T1000 (cell line): ENCODE data around the gene PXDN.

ENCODE experiments used
- DNase-seq: peaks from one replicate; lab custom pipeline; 2025; ENCODE audit warnings: mixed read lengths; lab: John Stamatoyannopoulos, UW

PXDN gene

DNA sequence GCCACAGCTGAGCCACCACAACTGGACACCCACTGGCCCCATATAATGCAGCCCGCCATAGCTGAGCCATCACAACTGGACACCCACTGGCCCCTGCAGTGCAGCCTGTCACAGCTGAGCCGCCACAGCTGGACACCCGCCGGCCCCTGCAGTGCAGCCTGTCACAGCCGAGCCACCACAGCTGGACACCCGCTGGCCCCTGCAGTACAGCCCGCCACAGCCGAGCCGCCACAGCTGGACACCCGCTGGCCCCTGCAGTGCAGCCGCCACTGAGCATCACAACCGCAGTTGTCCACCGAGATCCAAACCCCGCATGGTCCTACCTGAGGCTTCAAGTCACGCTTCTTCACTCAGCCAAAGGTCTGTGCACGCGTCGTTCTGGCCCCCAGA lies 134.2 kb downstream of the PXDN start:
- DNase-seq: no peak

DNA sequence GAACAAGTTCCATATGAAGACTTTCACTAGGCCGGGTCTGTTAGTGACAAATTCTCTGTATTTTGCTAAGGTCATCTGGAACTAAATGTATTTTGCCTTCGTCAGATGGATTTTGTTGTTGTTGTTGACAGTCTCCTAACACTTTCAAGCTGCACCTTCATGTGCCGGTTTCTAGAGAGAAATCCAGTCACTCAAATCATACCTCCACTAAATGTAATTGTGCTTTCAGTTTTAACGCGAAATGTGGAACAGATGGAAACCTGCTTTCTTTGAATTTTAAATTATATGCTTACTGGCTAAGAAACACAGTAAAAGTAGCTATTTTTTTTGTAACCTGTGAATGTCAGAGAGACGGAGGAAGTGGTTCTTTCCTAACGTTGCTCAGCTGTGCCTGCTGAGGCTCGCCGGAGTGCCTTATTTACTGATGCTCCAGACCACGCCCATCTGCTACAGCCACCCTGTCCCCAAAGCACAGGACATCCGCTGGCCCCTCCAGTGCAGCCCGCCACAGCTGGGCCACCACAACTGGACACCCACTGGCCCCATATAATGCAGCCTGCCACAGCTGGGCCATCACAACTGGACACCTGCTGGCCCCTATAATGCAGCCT lies 134.7 kb downstream of the PXDN start:
- DNase-seq: no peak

DNA sequence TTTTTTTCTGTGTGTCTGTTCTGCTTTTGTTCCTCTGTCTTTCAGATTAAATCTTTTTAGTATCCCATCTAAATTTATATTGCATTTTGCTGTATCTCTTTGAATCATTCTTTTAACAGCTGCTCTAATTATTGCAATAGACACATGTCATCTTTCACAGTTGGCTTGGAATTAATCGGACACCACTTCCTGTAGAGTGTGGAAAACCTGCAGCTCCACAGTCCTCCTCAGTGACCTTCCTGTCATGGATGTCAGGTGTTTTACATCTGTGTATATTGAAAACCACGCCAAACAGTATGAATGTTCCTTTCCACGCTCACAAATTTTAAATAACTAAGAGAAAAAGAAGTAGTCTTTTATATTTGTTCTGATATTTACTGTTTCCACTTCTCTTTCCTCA lies 135.3 kb downstream of the PXDN start:
- DNase-seq: no peak

GRCh38 chr2:1607971-1608688 lies 136.2 kb downstream of the PXDN start:
- DNase-seq: no peak

DNA sequence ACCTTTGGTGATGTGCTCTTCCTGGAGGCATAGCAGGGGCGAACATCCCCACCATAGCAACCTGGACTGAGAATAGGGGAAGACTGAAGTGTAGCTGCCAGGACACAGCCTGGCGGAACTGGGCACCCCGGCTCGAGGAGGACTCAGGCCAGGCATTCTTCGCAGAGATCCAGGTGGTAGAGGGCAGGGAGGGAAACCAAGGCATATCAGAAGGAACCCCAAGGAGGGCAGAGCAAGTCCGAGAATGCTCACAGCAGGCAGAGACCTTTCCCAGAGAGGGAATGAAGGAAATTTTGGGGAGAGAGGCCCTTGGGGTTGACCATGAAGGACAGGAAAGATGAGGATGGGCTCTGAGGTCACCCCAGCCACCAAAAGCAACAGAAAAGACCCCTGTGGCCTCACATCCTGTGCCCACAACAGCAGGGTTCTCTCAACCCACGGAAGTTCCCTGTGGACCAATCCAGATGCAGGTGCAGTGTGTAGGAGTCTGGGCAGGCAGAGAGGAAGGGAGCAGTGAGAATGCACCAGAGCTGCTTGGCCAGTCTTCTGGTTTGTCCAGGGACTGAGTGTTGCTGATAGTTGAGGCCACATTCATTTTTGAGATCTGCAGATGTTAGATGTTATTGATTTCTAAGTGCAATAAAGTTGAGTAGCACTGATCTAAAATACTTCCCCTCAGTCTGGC lies 136.9 kb downstream of the PXDN start:
- DNase-seq: no peak

- DNase-seq: no peak
Observed at GRCh38 chr2:1606421-1607235, 137.7 kb downstream of the PXDN start.

GRCh38 chr2:1606046-1606400 lies 138.3 kb downstream of the PXDN start:
- DNase-seq: no peak

DNA sequence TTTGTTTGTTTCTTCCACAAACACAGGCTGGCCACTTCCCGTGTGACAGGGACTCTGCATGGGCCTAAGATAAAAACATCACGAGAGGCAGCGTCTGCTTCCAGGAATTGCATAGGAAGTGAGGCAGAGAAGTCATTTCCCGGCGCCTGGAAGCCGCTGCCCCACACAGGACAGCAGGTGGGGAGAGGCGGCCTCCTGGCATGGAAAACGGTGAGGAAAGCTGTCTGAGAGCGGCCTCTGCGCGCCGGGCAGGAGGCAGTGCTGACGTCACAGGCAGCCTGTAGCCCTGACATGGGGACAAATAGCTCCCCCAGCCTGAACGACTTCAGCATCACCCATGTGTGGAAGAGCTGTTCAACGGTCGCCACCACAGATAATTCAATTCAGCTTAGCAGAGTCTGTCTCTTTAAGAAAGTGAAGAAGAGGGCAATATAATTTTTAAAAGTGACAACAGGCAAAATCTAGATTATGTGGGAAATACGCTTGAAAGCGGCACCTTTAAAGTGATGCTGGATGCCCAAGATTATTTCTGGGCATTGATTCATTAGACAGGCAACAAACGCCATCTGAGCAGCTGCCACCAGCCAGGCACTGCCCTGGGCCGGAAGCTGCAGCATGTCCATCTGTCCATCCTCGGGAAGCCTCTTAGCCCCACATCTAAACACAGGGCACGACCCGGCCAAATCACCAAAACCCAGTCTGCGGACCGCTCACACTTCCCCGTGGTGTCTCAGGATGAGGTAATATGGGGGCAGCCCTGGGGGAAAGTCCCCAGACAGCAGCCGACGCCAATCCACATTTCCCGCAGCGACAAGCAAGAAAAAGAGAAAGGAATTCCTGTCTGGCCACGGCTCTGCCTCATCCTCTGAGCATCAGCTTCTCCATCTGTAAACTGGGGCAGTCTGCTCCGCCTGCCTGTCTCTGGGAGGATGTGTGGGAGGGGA lies 138.9 kb downstream of the PXDN start:
- no peak for DNase-seq

DNA sequence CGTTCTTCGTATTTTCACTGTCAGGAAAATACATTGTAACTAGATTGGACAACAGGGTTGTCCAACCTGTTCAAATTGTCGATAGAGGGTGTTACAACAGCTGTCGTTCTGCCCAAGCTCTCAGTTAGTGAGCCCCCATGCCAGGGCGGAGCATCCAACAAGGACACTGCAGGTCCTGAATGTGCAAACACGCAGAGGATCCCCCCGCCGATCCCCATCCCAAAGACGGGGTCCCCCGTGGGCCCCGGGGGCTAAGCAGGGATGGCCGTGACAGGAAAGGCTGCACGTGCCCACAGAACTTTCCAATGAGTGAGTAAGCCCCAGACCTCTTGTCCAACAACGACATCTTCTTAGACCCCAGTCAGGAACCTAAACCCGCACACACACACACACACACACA lies 140.8 kb downstream of the PXDN start:
- no peak for DNase-seq

DNA sequence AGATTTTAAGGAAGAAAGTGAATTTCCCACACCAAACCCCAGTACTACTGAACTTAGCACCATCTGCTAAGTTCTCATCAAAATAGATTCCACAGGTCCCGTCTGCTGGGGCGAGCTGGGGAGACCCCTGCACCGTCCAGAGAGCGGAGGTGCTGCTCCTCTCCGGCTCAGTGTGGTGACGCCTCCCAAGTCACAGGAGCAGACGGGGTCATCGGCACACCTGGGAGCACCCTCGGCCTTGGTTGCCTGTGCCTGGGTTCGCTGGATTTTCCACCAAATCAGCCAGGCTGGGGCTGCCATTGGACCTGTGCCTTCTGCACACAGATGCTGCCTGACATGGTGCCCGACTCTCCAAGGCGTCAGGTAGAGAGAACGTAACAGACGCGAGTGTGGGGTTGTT lies 141.3 kb downstream of the PXDN start:
- no peak for DNase-seq

- no peak for DNase-seq
Observed at GRCh38 chr2:1602278-1603010, 141.9 kb downstream of the PXDN start.

DNA sequence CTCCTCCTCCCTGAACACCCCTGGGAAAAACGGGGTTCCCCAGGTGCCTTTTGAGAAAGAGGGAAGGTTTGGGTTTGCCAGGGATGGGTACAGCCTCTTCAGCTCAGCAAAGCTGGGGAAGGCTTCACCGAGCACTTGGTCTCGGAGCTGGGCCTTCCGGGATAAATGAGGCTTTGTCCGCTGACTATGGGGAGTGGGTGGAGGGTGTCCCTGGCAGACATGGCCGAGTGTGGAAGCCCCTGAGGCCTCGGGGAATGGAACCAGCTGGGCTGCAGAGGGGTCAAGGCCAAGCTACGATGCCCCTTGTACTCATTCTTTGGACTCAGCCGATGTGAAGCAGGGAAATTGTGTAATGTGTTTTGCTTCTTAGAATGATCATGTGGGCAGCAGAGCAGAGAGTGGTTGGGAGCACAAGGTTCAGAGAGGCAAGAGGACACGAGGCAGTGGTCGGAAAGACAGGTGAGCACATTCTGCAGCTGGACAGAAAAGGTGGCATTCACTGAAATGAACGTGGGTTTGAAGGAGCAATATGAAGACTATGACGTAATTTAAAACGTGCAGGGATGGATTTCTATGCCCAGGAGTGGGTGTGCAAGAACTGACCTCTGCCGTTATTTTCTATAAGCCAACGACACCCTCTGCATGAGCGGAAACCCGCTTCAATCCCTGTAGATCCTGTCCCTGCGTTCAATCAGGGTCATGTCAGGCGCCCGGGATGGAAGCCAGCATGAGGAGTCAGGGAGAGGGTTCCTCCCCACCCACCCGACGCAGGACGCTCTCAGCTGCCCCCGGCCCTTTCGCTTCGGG lies 142.6 kb downstream of the PXDN start:
- no peak for DNase-seq

DNA sequence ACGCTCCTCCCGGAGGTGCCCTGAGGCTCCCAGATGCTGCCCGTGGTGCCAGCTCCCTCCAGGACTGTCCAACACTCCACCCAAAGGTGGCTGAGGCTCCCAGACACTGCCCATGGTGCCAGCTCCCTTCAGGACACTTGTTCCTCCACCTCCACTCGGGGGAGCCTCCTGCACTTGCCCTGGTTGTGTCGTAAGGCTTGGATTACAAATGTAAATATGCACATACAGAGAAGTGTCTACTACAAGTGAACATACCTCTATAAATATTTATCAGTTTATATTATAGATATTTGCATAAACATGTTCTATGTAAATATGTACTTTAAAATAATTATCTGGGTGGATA lies 143.3 kb downstream of the PXDN start:
- DNase-seq: no peak

DNA sequence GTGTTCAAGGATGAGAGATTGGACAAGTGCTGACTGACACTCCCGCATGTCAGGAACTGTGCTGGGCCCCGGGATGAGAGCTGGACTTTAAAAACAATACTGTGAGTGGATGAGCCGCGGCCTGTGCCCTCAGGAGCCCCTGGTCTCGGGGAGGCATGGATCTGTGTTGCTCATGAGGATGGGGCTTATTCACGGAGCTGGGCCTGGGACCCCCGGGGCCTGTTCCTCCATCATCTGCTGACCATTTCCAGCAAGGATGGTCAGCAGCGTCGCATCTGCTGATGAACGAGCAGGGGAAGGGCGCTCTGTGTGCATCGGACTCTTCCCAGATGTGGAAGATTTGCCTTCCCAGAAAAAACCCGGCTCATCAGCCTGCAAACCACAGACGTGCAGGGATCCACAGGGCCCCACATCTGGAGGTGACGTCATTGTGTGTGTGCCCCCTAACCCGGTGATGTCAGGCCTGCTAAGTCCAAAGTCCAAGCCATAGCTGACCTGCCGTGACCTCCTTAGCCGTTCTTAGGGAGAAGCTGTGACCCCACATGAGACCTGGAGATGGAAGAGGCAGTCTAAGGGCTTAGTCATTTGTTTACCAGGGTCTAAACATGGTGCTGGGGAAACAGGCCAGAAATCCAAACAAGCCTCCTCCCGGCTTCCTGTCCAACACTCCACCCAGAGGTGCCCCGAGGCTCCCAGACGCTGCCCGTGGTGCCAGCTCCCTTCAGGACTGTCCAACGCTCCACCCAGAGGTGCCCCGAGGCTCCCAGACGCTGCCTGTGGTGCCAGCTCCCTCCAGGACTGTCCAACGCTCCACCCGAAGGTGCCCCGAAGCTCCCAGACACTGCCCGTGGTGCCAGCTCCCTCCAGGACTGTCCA lies 143.9 kb downstream of the PXDN start:
- DNase-seq: no peak

DNA sequence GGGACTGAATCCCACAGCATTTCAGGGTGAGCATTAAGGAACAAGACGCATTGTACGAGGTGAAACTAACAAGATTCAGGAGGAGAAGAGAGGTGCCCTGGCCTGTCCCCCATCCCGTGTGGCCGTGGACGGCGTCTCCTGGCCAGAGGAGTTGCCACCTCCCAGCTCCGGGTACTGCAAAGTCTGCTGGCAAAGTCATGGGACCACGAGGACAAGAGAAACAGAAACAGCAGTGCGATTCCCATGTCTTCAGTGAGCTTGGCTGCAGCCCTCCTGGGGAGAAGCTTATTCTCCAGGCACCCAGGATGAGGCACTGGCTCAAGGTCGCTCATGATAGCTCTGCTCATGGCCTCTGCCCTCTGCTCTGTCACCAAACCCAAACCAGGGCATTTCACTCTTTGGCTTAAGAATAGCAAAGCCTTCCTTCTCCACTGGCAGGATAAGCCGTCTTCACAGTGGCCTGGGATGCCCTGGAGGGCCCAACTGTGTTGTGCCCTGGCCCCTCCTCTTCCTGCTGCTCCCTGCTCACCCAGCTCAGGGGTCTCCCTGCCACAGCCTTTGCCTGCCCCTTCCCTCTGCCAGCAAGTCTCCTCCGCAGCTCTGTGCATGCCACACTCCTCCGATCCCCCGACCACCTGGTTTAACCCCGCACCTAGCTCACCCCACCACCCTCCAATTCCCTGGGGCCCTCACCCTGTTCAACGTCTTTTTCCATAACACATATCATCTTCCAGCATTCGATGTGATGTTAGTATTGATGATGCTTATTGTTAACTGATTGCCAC lies 144.8 kb downstream of the PXDN start:
- DNase-seq: no peak

GRCh38 chr2:1598800-1599199 lies 145.5 kb downstream of the PXDN start:
- no peak for DNase-seq

GRCh38 chr2:1598041-1598710 lies 146.1 kb downstream of the PXDN start:
- DNase-seq: no peak

DNA sequence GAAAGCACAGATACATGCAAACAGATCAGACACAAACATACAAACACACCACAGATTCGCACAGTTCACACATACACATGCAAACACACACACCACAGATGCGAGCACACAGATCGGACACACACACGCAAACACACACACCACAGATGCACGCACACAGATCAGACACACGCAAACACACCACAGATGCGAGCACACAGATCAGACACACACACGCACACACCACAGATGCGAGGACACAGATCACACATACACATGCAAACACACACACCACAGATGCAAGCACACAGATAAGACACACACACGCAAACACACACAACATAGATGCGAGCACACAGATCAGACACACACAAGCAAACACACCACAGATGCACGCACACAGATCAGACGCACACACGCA lies 149.0 kb downstream of the PXDN start:
- no peak for DNase-seq
